Upper lobe of left lung (tissue), 6 donors: ENCODE data around the gene PIGM. TPM values are rescaled to one million over a fixed set of nuclear protein-coding genes. Genes with fewer than 3 reads are reported as not detected.
A peak's percentile ranks its signal among the peaks of the same experiment; 100 is the strongest.
"Not testable (repeated sequence)": the region's sequence is repeated elsewhere in the genome, so short reads cannot be mapped to it uniquely, and the experiment has no call there.

Source experiments
- ATAC-seq, 2 donors: fragments of 200-7000 bp; cut with Tn5 transposase; one replicate each; pipeline ENCODE4 v1.9.1; 2022; ENCODE audit warnings: mild to moderate bottlenecking in 2 of 2, moderate library complexity in 2 of 2; ENCODE audit not compliant: low FRiP score in 2 of 2
- DNase-seq, 2 donors: peaks; one replicate each; pipeline ENCODE4 v3.0.0-alpha.2; 2019 to 2020
- H3K27ac ChIP-seq, 4 donors: fragments of 200-600 bp; sonication (generic); one replicate each; pipeline ENCODE4 v1.5.1; 2016 to 2019
- H3K27me3 ChIP-seq, 4 donors: fragments of 200-600 bp; sonication (generic); one replicate each; pipeline ENCODE4 v1.5.1; 2017 to 2019
- H3K36me3 ChIP-seq, 4 donors: fragments of 200-600 bp; sonication (generic); one replicate each; pipeline ENCODE4 v1.5.1; 2016 to 2019
- H3K4me1 ChIP-seq, 4 donors: fragments of 200-600 bp; sonication (generic); one replicate each; pipeline ENCODE4 v1.5.1; 2018 to 2019
- H3K4me3 ChIP-seq, 4 donors: fragments of 200-600 bp; sonication (generic); one replicate each; pipeline ENCODE4 v1.5.1; 2017 to 2019; ENCODE audit warnings: mild to moderate bottlenecking in 2 of 4, moderate library complexity in 1 of 4
- H3K9me3 ChIP-seq, 4 donors: fragments of 200-600 bp; sonication (generic); one replicate each; pipeline ENCODE4 v1.5.1; 2018 to 2019
- EP300 ChIP-seq, 4 donors: sonication (generic); formaldehyde crosslinking; IDR thresholded peaks; one replicate each; pipeline ENCODE4 v1.5.1; 2017; ENCODE audit warnings: antibody characterized with exemption in 4 of 4, control low read depth in 2 of 4
- POLR2A ChIP-seq, 4 donors: fragments of 450-650 bp; IDR thresholded peaks; one replicate each; pipeline ENCODE4 v1.5.1; 2016 to 2017; ENCODE audit warnings: antibody characterized with exemption in 4 of 4, mild to moderate bottlenecking in 2 of 4
- POLR2AphosphoS5 ChIP-seq, 2 donors: sonication (generic); formaldehyde crosslinking; IDR thresholded peaks; one replicate each; pipeline ENCODE4 v1.5.1; 2017; ENCODE audit warnings: antibody characterized with exemption in 2 of 2
- WGBS, 2 donors: methylation state at CpG; one replicate each; pipeline ENCODE4 v1.1.5; 2017 to 2018; 5-methylcytosine and 5-hydroxymethylcytosine counted together
- total RNA-seq, 6 donors: library from RNA; depleted of rRNA in 4 of 6; stranded (reverse); fragments of >200 nt in 4 of 6; gene quantifications; one replicate each; pipeline versions ENCODE4 v1.1.0 to v1.2.1, GENCODE V29; 2016 to 2021
- TF ChIP-seq, protein P1 (sequence below), 6 experiments: fragments of 450-650 bp in 4 of 6; fragments of 200-600 bp in 2 of 6; sonication (generic) in 2 of 6; IDR thresholded peaks; one replicate each; pipeline ENCODE4 v1.5.1; 2016 to 2019; ENCODE audit warnings: antibody characterized with exemption in 6 of 6
- donor health status: DM: no; HTN: no; CAD: no; lungs with moderate emphysema.
- donor health status: DM: no; HTN: yes; CAD: no; lungs with severe emphysema.

The PIGM gene
- total RNA-seq, 6 donors from 2014 or later = 2.8 to 6.5 (median 6.0) TPM

- DNase-seq = peak in 1 of 2 donors; percentile 6
- ATAC-seq = no peak
- peaks cover 8 to 12% (median 9%) of the 10 kb centered on the region in 4 donors for H3K4me1 ChIP-seq
- no peaks in the 10 kb centered on the region for H3K27me3 ChIP-seq
- no peak overlapping the region for H3K27ac ChIP-seq
- H3K4me3 ChIP-seq = no peak overlapping the region
- H3K36me3 ChIP-seq = no peaks in the 10 kb centered on the region
- H3K9me3 ChIP-seq = no peaks in the 10 kb centered on the region
- TF ChIP-seq POLR2A (IDR thresholded peaks at IDR 0.05) (no peak), POLR2AphosphoS5 (IDR thresholded peaks at IDR 0.05) (no peak), EP300 (IDR thresholded peaks at IDR 0.05) (no peak)
- TF ChIP-seq, protein P1, sequence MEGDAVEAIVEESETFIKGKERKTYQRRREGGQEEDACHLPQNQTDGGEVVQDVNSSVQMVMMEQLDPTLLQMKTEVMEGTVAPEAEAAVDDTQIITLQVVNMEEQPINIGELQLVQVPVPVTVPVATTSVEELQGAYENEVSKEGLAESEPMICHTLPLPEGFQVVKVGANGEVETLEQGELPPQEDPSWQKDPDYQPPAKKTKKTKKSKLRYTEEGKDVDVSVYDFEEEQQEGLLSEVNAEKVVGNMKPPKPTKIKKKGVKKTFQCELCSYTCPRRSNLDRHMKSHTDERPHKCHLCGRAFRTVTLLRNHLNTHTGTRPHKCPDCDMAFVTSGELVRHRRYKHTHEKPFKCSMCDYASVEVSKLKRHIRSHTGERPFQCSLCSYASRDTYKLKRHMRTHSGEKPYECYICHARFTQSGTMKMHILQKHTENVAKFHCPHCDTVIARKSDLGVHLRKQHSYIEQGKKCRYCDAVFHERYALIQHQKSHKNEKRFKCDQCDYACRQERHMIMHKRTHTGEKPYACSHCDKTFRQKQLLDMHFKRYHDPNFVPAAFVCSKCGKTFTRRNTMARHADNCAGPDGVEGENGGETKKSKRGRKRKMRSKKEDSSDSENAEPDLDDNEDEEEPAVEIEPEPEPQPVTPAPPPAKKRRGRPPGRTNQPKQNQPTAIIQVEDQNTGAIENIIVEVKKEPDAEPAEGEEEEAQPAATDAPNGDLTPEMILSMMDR (IDR thresholded peaks at IDR 0.05) = no peak
- WGBS, 2 donors = 80 to 83% methylated on average over 1 of the region's 1 CpG
These were observed 18.8 kb upstream of the PIGM start for GRCh38 chr1:160050619-160051018.

DNA sequence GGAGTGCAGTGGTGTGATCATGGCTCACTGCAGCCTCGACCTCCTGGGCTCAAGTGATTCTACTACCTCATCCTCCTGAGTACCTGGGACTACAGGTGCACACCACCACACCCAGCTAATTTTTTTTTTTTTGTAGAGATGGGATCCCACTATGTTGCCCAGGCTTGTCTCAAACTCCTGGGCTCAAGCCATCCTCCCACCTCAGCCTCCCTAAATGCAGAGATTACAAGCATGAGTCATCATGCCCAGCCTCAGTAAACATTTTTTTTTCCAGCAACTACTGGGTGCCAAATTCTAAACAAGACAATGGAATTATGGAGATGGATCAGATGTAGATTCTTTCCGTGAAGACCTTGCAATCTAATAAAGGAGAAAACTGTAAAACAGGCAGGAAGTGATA is 18.4 kb upstream of the PIGM start:
- not testable (repeated sequence) for H3K27me3 ChIP-seq, H3K4me3 ChIP-seq, DNase-seq, H3K27ac ChIP-seq, H3K9me3 ChIP-seq, H3K36me3 ChIP-seq, ATAC-seq
- WGBS, 2 donors = 72 to 78% methylated on average over 2 of the region's 2 CpGs
- H3K4me1 ChIP-seq = peaks cover 8 to 12% (median 9%) of the 10 kb centered on the region in 4 donors

DNA sequence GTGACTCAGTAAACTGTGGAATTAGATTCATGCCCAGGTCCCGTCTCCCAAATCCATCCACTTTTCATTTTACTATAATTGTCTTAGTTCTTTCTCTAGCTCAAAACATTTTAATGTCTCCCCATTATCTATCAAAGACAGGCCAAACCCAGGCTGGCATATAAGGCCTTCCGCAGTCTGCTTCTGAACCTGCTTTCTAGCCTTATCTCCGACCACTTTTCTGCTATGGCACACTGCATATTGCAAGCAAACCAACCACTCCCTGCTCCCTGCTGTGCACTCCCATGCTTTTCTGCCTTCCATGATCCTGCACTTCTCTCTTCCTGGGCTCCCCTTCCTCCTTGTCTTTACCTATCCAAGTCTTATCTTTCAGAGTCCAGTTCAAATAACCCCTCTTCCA is 17.3 kb upstream of the PIGM start:
- DNase-seq = no peak
- H3K9me3 ChIP-seq = no peaks in the 10 kb centered on the region
- ATAC-seq = no peak
- H3K4me3 ChIP-seq = no peak overlapping the region
- H3K36me3 ChIP-seq = no peaks in the 10 kb centered on the region
- H3K4me1 ChIP-seq = peaks cover 8 to 12% (median 9%) of the 10 kb centered on the region in 4 donors
- no peak for TF ChIP-seq POLR2A (IDR thresholded peaks at IDR 0.05)
- H3K27ac ChIP-seq = no peak overlapping the region
- WGBS, 2 donors = 81 to 86% methylated on average over 3 of the region's 3 CpGs
- H3K27me3 ChIP-seq = no peaks in the 10 kb centered on the region

GRCh38 chr1:160048335-160048734 is 16.5 kb upstream of the PIGM start:
- peaks cover 8 to 12% (median 9%) of the 10 kb centered on the region in 4 donors for H3K4me1 ChIP-seq
- no peaks in the 10 kb centered on the region for H3K36me3 ChIP-seq
- DNase-seq = no peak
- H3K27ac ChIP-seq = no peak overlapping the region
- H3K27me3 ChIP-seq = no peaks in the 10 kb centered on the region
- no peaks in the 10 kb centered on the region for H3K9me3 ChIP-seq
- TF ChIP-seq EP300 (IDR thresholded peaks at IDR 0.05) (no peak), POLR2AphosphoS5 (IDR thresholded peaks at IDR 0.05) (no peak), POLR2A (IDR thresholded peaks at IDR 0.05) (no peak)
- TF ChIP-seq, protein P1 (IDR thresholded peaks at IDR 0.05) = no peak
- no peak for ATAC-seq
- no peak overlapping the region for H3K4me3 ChIP-seq

DNA sequence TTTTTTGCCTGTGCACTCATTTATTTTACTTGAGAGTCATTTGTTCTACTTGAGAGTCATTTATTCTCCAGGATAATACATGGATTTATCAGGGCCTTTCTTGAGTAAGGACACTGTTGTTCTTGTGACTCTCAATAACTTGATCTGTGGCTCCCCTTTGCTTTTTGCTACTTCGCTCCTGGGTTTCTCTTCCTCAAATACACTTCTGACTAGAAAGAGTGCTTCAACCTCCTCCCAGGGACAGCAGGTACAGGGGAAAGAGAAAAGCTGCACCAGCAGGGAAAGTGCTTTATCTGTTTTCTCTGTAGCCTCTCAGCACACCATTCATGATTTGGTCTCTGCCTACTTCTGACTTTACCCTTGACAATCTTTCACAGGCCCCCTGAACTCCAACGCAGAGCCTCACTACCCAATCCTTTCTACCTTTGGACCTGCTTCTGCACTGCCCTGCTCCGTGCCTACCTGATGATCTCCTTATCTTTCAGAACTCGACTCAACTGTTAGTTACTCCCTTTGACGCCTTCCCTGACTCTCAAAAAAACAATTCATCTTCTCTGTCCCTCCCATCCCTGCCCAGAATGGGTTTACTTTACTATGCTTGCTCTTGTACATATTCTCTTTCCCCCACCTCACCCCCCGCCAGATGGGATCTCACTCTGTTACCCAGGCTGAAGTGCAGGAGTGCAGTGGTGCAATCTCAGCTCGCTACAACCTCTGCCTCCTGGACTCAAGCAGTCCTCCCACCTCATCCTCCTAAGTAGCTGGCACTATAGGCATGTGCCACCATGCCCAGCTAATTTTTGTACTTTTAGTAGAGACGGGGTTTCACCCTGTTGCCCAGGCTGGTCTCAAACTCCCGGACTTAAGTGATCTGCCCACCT is 15.6 kb upstream of the PIGM start:
- whole genome bisulfite sequencing, 2 donors = 68 to 70% methylated on average over 9 of the region's 9 CpGs

More for the DNA sequence above, 15.6 kb upstream of the PIGM start:
- no peaks in the 10 kb centered on the region for H3K9me3 ChIP-seq
- no peak overlapping the region for H3K27ac ChIP-seq
- ATAC-seq (no peak), DNase-seq (no peak)
- TF ChIP-seq POLR2A (IDR thresholded peaks at IDR 0.05) (no peak), EP300 (IDR thresholded peaks at IDR 0.05) (no peak), POLR2AphosphoS5 (IDR thresholded peaks at IDR 0.05) (no peak)
- TF ChIP-seq, protein P1 (IDR thresholded peaks at IDR 0.05) = no peak
- H3K36me3 ChIP-seq = no peaks in the 10 kb centered on the region
- H3K27me3 ChIP-seq = no peaks in the 10 kb centered on the region
- peaks cover 8 to 12% (median 9%) of the 10 kb centered on the region in 4 donors for H3K4me1 ChIP-seq
- no peak overlapping the region for H3K4me3 ChIP-seq
